Activated CD4-positive, alpha-beta T cell treated with anti-CD3 and anti-CD28 coated beads, Interleukin-2, amount 10 ng/mL, durations not matched to agents 24 days and 14 days (primary cell): ENCODE measurements around the gene TOP3A. TPM values are rescaled to one million over a fixed set of nuclear protein-coding genes. Genes with fewer than 3 reads are reported as not detected.
"Not testable (repeated sequence)": the region's sequence is repeated elsewhere in the genome, so short reads cannot be mapped to it uniquely, and the experiment has no call there.

ENCODE experiments used
- DNase-seq: peaks from one replicate; pipeline ENCODE4 v3.0.0; 2022
- H3K27ac Mint-ChIP-seq: one replicate; pipeline ENCODE4 v1.8.0; 2022; ENCODE audit warnings: mild to moderate bottlenecking, mixed read lengths
- H3K27me3 Mint-ChIP-seq: one replicate; pipeline ENCODE4 v1.8.0; 2022; ENCODE audit warnings: mixed read lengths
- H3K36me3 Mint-ChIP-seq: one replicate; pipeline ENCODE4 v1.8.0; 2022; ENCODE audit warnings: low read depth, mild to moderate bottlenecking, mixed read lengths
- H3K4me1 Mint-ChIP-seq: one replicate; pipeline ENCODE4 v1.8.0; 2021; ENCODE audit warnings: mixed read lengths
- H3K4me3 Mint-ChIP-seq: one replicate; pipeline ENCODE4 v1.8.0; 2022; ENCODE audit warnings: mild to moderate bottlenecking, moderate library complexity, mixed read lengths
- H3K9me3 Mint-ChIP-seq: one replicate; pipeline ENCODE4 v1.8.0; 2021; ENCODE audit warnings: mixed read lengths
- intact Hi-C: fragments of 100-400 bp; cut with micrococcal nuclease; formaldehyde crosslinking; loops from one replicate; pipeline ENCODE4 v1.15.1; 2023
- total RNA-seq: library from RNA; stranded (reverse); gene quantifications from 2 replicates; pipeline ENCODE4 v1.2.3, GENCODE V29; 2022

TOP3A gene
- total RNA-seq, 1 donor from 2014 or later = 88.2 TPM

- Mint-ChIP-seq H3K27me3 (no peaks in the 10 kb centered on the region), H3K36me3 (peaks cover 48% of the 10 kb centered on the region), H3K27ac (no peak overlapping the region), H3K4me3 (peak overlapping the region; percentile 19), H3K4me1 (peaks cover 49% of the 10 kb centered on the region), H3K9me3 (no peaks in the 10 kb centered on the region)
- DNase-seq = no peak
- intact Hi-C loops = loop anchor here (2.0 to 5.0 kb wide), 3 partner anchors 16 to 482 kb away; partner anchors contain the start of genes SHMT1 and SREBF1
Observed at GRCh38 chr17:18318771-18319450, 4.1 kb upstream of the TOP3A start.

- no peaks in the 10 kb centered on the region for H3K27me3 Mint-ChIP-seq
- H3K9me3 Mint-ChIP-seq = no peaks in the 10 kb centered on the region
- H3K36me3 Mint-ChIP-seq = peaks cover 50% of the 10 kb centered on the region
- H3K4me1 Mint-ChIP-seq = peaks cover 56% of the 10 kb centered on the region
- intact Hi-C loops = loop anchor here (2.0 to 5.0 kb wide), 3 partner anchors 15 to 481 kb away; partner anchors contain the start of genes SHMT1 and SREBF1
- H3K4me3 Mint-ChIP-seq = peak overlapping the region; percentile 48
- no peak overlapping the region for H3K27ac Mint-ChIP-seq
- DNase-seq = no peak
Observed at GRCh38 chr17:18318117-18318516, 3.3 kb upstream of the TOP3A start.

GRCh38 chr17:18315961-18316360, 1.2 kb upstream of the TOP3A start:
- Mint-ChIP-seq H3K36me3 (peaks cover 54% of the 10 kb centered on the region), H3K27me3 (no peaks in the 10 kb centered on the region), H3K4me3 (peak overlapping the region; percentile 85), H3K27ac (peak overlapping the region; percentile 98), H3K4me1 (peaks cover 68% of the 10 kb centered on the region), H3K9me3 (no peaks in the 10 kb centered on the region)
- intact Hi-C loops = loop anchor here (1.0 to 5.0 kb wide), 5 partner anchors 46 to 479 kb away; partner anchors contain the start of genes ALKBH5, MIEF2, SHMT1 and SREBF1
- no peak for DNase-seq

- DNase-seq = peak; percentile 85
- Mint-ChIP-seq H3K4me1 (peaks cover 67% of the 10 kb centered on the region), H3K9me3 (no peaks in the 10 kb centered on the region), H3K27me3 (no peaks in the 10 kb centered on the region), H3K27ac (peak overlapping the region; percentile 98), H3K4me3 (peak overlapping the region; percentile 85), H3K36me3 (peaks cover 57% of the 10 kb centered on the region)
- intact Hi-C loops = loop anchor here (1.0 to 5.0 kb wide), 5 partner anchors 47 to 478 kb away; partner anchors contain the start of genes ALKBH5, MIEF2, SHMT1 and SREBF1
Observed at GRCh38 chr17:18315562-18315922, 748 bp upstream of the TOP3A start.

- H3K9me3 Mint-ChIP-seq = no peaks in the 10 kb centered on the region
- DNase-seq = no peak
- no peaks in the 10 kb centered on the region for H3K27me3 Mint-ChIP-seq
- H3K36me3 Mint-ChIP-seq = peaks cover 52% of the 10 kb centered on the region
- intact Hi-C loops = loop anchor here (2.0 kb wide), 1 partner anchor 65 kb away; no protein-coding TSS in a partner anchor
- peak overlapping the region; percentile 85 for H3K4me3 Mint-ChIP-seq
- H3K27ac Mint-ChIP-seq = peak overlapping the region; percentile 98
- peaks cover 59% of the 10 kb centered on the region for H3K4me1 Mint-ChIP-seq
Observed at GRCh38 chr17:18314059-18314730, 599 bp downstream of the TOP3A start.

GRCh38 chr17:18309202-18309601, 5.6 kb downstream of the TOP3A start:
- intact Hi-C loops = no loop called here
- Mint-ChIP-seq H3K27me3 (no peaks in the 10 kb centered on the region), H3K4me1 (peaks cover 28% of the 10 kb centered on the region), H3K36me3 (peaks cover 49% of the 10 kb centered on the region), H3K9me3 (no peaks in the 10 kb centered on the region), H3K4me3 (no peak overlapping the region), H3K27ac (no peak overlapping the region)
- DNase-seq = no peak

- intact Hi-C loops = loop anchor here (2.0 kb wide), 1 partner anchor 16 kb away; no protein-coding TSS in a partner anchor
- H3K9me3 Mint-ChIP-seq, H3K27ac Mint-ChIP-seq, H3K4me3 Mint-ChIP-seq, H3K4me1 Mint-ChIP-seq, H3K27me3 Mint-ChIP-seq, DNase-seq: not testable (repeated sequence)
- peaks cover 63% of the 10 kb centered on the region for H3K36me3 Mint-ChIP-seq
Observed at GRCh38 chr17:18303206-18303605, 11.6 kb downstream of the TOP3A start.

GRCh38 chr17:18300725-18301480, 13.9 kb downstream of the TOP3A start:
- H3K27me3 Mint-ChIP-seq = no peaks in the 10 kb centered on the region
- no peak overlapping the region for H3K27ac Mint-ChIP-seq
- H3K4me3 Mint-ChIP-seq = no peak overlapping the region
- no peaks in the 10 kb centered on the region for H3K4me1 Mint-ChIP-seq
- intact Hi-C loops = no loop called here
- peaks cover 57% of the 10 kb centered on the region for H3K36me3 Mint-ChIP-seq
- H3K9me3 Mint-ChIP-seq = no peaks in the 10 kb centered on the region
- DNase-seq = no peak

- H3K36me3 Mint-ChIP-seq = peaks cover 53% of the 10 kb centered on the region
- H3K4me3 Mint-ChIP-seq, intact Hi-C loops, H3K9me3 Mint-ChIP-seq, DNase-seq, H3K27ac Mint-ChIP-seq, H3K27me3 Mint-ChIP-seq, H3K4me1 Mint-ChIP-seq: not testable (repeated sequence)
Observed at GRCh38 chr17:18298061-18298460, 16.7 kb downstream of the TOP3A start.

GRCh38 chr17:18291718-18292540, 22.9 kb downstream of the TOP3A start:
- Mint-ChIP-seq H3K27ac (peak overlapping the region; percentile 12), H3K36me3 (peaks cover 56% of the 10 kb centered on the region), H3K4me3 (no peak overlapping the region), H3K27me3 (no peaks in the 10 kb centered on the region), H3K9me3 (no peaks in the 10 kb centered on the region), H3K4me1 (no peaks in the 10 kb centered on the region)
- DNase-seq = no peak
- intact Hi-C loops = no loop called here

GRCh38 chr17:18285296-18285695, 29.5 kb downstream of the TOP3A start:
- DNase-seq = no peak
- H3K27ac Mint-ChIP-seq = no peak overlapping the region
- H3K4me3 Mint-ChIP-seq = no peak overlapping the region
- H3K9me3 Mint-ChIP-seq = no peaks in the 10 kb centered on the region
- intact Hi-C loops = no loop called here
- peaks cover 63% of the 10 kb centered on the region for H3K36me3 Mint-ChIP-seq
- H3K27me3 Mint-ChIP-seq = no peaks in the 10 kb centered on the region
- H3K4me1 Mint-ChIP-seq = no peaks in the 10 kb centered on the region

- H3K9me3 Mint-ChIP-seq = no peaks in the 10 kb centered on the region
- H3K36me3 Mint-ChIP-seq = peaks cover 57% of the 10 kb centered on the region
- H3K27me3 Mint-ChIP-seq = no peaks in the 10 kb centered on the region
- no peak for DNase-seq
- no peak overlapping the region for H3K27ac Mint-ChIP-seq
- H3K4me3 Mint-ChIP-seq = no peak overlapping the region
- intact Hi-C loops = no loop called here
- H3K4me1 Mint-ChIP-seq = no peaks in the 10 kb centered on the region
Observed at GRCh38 chr17:18281788-18282187, 33.0 kb downstream of the TOP3A start.

- no peak overlapping the region for H3K4me3 Mint-ChIP-seq
Observed at GRCh38 chr17:18280766-18281371, 33.9 kb downstream of the TOP3A start.

More at GRCh38 chr17:18280766-18281371, 33.9 kb downstream of the TOP3A start:
- no peaks in the 10 kb centered on the region for H3K9me3 Mint-ChIP-seq
- H3K27me3 Mint-ChIP-seq = no peaks in the 10 kb centered on the region
- H3K4me1 Mint-ChIP-seq = no peaks in the 10 kb centered on the region
- H3K36me3 Mint-ChIP-seq = peaks cover 62% of the 10 kb centered on the region
- no peak for DNase-seq
- no peak overlapping the region for H3K27ac Mint-ChIP-seq
- intact Hi-C loops = no loop called here
